Activated CD4-positive, CD25-positive, alpha-beta regulatory T cell (primary cell): ENCODE data around the gene BOK.
"Not testable (repeated sequence)": the region's sequence is repeated elsewhere in the genome, so short reads cannot be mapped to it uniquely, and the experiment has no call there.

Experiments used
- DNase-seq, 4 experiments: peaks; one replicate each; lab custom pipeline; 2025; lab: John Stamatoyannopoulos, UW

Gene BOK

DNA sequence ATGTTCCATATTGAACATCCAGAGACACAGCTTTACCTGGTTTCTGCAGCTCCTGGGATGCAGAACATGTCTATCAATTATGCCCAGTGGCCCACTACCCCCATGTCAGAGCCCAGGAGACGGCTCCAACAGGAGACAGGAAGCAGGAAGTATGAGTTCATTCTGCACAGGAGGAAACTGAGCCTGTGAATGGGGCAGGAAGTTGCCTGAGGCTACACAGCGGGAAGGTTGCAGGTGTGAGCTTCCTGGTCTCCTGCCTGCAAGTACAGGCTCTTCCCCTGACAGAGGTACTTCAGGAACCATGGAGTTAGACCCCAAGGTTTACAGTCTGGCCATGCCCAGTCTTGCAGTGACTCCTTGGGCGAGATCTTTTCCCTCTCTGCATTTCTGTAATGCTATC is 2.8 kb upstream of the BOK start:
- no peak for DNase-seq

DNA sequence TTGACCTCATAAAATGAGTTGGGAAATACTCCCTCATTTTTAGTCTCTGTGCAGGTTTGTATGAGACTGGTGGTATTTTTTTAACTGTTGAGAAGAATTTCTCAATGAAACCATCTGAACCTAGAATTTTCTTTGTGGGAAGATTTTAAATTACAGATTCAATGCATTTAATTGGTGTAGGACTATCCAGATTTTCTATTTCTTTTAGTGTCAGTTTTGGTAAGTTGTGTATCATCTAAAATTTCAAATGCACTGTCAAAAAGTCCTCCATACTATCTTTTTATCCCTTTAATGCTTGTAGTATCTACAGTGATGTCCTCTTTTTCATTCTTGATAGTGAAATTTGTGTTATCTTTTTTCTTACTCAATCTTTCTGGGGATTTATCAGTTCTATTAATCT is 1.8 kb upstream of the BOK start:
- DNase-seq: no peak

DNA sequence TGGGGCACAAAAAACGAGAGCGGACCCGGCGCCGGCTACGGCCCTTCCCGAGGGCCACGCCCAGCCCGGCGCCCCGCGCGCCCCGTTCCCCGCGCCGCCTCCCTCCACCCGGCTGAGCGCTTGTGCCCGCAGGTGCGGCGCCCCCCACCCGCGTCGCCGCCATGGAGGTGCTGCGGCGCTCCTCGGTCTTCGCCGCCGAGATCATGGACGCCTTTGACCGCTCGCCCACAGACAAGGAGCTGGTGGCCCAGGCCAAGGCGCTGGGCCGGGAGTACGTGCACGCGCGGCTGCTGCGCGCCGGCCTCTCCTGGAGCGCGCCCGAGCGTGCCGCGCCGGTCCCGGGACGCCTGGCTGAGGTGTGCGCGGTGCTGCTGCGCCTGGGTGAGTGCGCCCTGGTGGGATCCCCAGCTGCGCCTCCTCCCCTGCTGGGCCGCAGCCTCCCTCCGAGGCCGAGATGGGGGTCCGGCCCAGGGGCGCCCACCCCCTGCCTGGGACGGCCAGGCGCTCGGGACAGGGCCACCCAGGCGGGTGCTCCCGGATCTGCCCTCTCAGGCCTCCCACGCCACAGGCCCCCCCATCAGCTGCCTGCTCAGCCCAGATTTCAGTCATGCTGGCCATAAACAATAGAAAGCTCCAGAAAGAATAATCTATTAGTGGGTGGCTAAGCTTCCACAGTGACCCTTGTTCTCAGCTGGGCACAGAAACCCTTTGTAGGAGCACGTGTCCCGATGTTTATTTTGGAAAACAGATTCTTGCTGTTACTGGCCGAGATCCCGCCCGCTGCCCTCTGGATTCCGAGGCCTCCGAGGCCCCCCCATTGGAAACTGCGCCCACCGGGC is 997 bp downstream of the BOK start:
- DNase-seq: no peak

DNA sequence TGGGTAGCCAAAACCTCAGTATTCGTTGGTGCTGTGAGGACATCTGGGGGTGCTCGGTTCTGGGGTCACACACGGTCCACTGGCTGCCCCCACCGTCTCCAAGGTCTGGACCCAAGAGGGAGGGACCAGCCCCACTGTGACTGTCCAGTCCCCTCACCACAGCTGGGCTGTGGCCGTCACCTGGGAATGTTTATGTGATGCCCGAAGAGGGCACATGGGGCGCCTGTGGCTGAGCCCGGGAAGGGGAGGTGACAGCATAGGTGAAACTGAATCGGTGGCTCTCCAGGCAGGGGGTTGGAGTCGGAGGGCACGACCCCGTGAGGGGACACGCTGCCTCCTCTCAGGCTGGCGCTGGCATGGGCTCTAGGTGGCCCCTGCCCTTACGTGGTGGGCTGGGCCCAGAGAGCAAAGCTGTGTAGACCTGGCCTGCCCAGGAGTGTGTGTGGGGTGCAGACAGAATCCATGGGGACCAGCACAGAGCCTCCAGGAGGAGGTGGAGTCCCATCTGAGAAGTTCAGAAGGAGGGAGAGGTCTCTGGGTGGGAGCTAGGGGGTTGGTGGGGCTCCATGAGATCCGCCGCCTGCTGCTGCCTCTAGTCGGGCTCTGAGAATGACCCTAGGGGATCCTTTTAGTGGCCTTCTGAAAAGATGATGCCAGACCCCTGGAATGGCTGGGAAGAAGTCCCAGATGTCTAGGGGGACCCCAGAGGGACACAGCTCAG is 1.8 kb downstream of the BOK start:
- DNase-seq: no peak

DNA sequence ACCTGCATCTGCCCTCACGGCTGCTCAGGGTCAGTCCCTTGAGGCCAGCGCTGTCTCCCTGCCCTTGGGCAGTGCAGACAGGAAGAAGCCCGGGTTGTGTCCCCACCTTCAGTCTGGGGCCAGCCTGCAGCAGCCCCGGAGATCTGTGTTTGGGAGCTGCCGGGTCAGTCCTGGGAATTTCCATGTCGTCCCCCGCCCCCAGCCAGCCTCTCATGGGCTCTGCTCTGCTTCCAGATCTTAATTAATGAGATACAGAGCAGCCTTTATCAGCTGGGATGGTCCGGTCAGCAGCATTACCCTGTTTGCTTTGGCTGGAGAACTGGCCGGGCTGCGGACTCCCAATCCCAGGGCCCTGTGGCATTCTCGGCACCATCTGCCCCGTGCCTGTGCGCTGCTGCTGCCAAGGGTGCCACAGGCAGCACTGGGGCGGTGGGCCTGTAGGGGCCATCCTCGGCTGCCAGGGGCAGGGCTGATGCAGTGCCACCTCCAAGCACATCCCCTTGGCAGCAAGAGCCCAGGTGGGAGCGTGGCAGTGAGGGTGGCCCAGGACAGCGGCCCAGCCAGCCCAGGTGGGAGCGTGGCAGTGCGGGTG is 2.4 kb downstream of the BOK start:
- no peak for DNase-seq

DNA sequence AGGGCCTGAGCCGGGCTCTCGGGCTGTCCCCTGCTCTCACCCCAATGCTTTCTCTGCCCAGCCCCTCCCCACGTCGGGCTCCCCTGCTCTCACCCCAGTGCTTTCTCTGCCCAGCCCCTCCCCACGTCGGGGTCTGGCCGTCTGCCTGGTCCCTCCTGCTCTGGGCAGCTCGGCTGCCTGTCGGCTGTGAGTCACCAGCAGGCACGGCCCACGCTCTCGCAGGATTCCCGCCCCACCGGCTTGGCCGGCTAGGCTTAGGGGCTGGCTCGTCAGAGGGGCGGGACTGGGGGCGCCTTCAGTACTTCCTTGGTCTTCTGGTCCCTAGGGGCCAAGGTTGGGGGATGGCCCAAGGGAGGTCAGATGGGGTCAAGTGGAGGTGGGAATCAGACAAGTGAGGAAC is 3.3 kb downstream of the BOK start:
- no peak for DNase-seq

DNA sequence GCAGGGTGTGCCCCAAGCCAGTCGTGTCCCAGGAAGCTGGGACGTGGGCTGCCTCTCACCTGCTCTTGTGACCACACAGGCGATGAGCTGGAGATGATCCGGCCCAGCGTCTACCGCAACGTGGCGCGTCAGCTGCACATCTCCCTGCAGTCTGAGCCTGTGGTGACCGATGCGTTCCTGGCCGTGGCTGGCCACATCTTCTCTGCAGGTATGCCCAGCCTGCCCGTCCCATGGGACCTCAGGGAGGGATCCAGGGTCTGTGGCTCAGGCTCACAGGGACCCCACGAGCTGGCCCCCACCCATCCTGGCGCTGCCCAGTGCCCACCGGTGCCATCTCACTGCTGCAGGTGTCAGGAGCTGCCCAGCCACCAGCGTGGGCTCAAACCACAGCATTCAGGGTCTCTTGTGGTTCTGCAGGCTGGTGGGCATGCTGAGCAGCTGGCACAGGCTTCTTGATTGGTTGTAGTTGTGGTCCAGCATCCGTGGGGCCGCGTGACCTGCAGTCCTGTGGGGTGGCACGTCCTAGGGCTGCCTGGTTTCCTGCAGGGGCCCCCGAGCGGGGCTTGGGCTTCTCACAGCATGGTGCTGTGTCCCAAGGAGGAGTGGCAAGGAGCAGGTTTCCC is 3.8 kb downstream of the BOK start:
- no peak for DNase-seq

DNA sequence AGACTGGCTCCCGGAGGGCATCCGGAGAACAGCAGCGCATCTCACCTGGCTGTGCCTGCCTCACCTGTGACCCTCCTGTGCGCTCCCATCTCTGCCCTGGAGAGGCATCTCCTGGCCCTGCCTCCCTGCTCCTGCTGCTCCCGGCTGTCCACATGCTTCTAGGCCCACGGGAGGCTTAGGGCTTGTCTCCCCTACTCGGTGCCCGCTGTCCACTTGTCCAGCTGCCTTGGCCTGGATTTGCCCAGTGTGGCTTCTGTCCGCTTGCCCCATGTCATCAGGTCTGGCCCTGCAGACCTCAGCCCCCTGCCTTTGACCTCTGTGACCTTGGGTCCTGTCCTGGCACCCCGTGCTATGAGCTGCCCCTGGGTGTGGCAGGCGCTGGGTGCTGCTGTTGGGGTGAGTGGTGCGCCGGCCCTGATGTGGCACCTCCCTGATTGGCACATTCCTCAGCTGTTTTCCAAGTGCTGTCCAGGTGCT is 4.5 kb downstream of the BOK start:
- no peak for DNase-seq

DNA sequence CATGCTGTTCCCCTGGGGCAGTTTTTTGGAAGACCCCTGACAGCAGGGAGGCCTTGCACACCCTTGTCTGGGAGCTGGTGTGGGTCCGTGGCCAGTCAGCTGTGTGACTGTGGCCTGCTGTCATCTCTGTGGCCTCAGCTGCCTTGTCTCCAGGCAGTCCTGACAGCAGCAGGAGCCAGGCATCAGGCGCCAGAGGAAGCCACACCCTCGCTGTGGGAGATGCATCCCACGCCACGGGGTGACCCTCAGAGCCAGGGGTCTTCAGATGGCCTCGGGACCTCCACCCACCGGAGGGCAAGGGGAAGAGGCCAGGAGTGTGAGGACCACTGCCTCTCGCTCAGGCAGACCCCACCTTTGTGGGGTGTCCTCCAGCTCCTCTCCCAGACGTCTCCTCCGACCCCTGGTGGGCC is 5.0 kb downstream of the BOK start:
- no peak for DNase-seq

DNA sequence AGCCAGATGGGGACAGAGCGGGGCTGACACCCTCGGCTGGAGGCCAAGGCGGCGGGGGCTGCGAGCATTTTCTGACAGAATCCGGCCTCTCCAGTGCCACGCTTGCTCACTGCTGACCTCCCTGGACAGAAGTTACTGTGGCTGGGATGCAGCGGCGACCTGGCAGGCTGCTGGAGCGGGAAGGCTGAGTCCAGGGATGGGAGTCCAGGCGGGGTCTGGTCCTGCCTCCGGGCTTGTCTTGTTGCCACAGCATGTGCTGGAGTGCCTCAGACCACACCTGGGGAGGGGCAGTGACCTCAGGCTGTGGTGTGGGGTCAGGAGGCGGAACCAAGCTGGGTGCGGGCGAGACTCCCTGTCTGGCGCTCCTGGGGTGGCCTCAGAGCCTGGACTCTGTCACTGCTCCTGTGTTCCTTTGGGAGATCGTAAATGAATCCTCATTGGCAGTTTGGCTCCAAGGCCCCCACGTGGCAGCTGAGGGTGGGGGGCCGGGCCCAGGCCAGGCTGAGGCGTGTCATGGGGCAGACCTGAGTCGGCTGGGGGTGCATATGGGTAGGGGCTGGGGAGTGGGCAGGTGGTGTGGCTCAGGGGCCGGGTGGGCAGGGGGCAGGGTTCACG is 5.5 kb downstream of the BOK start:
- DNase-seq: no peak

DNA sequence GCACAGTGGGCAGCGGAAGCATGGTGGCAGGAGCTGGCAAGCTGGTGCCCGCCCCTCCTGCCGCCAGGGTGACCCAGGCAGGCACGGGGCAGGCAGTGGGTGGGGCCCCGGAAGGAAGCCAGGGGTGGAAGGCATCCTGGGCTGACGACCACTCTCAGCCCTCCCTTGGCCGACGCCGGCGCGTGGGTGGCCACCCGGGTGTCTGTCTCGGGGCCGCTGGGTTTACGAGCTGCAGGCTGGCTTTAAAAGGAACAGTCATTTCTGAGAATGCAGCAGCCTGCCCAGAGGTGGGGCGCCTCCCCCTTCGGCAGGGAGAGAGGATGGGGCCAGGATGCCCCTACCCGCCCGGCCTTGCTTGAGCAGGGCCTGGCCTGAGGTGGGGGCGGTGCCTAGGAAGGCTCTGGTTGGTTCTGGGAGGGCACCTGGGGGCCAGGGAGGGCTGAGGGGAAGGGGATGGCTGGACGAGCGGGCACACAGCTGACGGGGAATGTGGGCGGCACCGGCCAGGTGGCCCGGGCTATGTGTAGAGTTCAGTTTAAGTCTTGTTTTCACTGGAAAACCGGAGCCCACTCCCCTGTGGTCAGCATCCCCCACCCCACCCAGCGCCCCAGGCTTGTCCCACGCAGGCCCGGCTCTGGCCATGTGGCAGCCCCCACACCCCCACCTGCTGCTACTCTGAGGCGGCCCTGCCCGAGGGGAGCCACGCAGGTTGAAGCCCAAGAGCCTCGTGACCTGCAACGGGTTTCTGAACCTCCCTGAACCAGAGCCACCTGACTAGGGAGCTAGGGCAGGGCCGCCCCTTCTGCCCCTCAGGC is 6.3 kb downstream of the BOK start:
- no peak for DNase-seq

DNA sequence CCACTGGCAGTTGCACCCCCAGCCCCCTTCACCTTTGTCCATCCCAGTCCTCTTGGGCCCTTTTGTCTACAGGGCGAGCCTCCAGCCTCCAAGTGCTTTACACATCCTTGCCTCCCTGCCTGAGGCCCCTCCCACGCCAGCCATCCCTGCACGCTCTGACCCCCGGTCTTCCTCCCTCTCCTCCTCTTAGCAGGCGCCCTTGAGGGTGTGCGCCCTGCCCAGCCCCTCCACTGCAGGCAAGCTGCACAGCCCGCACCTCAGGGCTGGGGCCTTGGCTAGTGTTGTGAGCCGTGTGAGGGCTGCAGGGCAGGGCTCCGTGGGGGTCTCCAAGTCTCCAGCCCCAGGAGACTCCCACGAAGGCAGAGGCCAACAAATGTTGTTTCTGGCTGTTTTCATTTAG is 6.9 kb downstream of the BOK start:
- no peak for DNase-seq

DNA sequence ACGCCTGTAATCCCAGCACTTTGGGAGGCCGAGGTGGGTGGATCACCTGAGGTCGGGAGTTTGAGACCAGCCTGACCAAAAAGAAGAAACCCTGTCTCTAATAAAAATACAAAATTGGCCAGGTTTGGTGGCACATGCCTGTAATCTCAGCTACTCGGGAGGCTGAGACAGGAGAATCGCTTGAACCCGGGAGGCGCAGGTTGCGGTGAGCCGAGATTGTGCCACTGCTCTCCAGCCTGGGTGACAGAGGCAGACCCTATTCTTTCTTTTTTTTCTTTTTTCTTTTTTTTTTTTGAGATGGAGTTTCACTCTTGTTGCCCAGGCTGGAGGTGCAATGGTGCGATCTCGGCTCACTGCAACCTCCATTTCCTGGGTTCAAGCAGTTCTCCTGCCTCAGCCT is 7.5 kb downstream of the BOK start:
- not testable (repeated sequence) for DNase-seq

DNA sequence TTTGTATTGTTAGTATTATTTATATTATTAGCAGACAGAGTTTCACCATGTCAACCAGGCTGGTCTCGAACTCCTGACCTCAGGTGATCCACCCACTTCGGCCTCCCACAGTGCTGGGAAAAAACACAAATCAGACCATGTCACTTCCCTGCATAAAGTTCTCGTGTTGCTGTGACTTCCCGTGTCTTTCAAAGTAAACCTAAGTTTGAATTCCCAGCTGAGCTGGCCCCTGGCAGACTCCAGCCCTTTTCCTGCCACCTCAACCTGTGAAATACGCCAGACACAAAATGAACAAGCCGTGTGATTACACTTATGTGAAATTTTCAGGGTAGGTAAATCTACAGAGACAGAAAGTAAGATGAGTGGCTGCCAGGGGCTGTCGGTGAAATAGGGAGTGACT is 7.9 kb downstream of the BOK start:
- DNase-seq: no peak

DNA sequence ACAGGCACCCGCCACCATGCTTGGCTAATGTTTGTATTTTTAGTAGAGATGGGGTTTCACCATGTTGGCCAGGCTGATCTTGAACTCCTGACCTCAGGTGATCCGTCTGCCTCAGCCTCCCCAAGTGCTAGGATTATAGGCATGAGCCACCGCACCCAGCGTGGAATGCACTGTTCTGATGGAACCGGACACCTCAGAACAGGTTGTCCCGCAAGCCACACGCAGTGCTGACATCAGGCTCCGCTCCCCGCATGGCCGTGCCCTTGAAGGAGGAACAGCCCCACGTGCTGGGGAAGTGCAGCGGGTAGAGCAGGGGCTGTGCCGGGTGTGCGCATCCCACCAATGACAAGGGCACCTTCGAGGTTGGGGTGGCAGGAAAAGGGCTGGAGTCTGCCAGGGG is 8.7 kb downstream of the BOK start:
- not testable (repeated sequence) for DNase-seq

DNA sequence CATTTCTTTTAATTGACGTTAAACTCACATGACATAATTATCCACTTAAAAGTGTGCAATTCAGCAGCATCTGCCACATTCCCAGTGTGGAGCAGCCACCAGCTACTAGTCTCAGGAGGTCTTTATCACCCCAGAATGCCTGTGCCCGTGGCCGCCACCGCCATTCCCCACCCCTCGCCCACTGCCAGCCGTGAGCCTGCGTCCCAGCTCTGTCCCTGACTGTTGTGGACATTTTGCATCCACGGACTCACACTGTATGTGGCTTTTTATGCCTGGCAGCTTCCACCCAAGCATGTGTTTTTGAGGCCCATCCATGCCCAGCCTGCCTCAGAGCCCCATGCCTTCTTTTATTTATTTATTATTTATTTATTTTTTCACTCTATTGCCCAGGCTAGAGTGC is 9.2 kb downstream of the BOK start:
- DNase-seq: no peak

DNA sequence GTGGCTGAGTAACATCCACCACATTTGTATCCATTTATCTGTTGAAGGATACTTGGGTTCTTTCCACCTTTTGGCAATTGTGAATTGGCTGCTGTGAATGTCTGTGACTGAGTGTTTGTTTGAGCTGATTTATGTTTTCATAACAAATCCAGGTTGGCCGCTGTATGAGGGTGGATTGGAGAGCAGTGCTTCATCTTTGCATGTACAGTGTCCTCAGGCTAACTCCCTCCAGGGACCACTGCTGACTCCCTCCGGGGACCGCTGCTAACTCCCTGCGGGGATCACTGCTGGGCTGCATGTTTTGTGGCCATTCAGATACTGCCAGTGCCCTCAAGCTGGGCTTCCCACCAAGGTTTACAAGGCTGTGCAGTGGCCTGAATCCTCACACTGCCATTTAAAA is 10.2 kb downstream of the BOK start:
- DNase-seq: no peak

DNA sequence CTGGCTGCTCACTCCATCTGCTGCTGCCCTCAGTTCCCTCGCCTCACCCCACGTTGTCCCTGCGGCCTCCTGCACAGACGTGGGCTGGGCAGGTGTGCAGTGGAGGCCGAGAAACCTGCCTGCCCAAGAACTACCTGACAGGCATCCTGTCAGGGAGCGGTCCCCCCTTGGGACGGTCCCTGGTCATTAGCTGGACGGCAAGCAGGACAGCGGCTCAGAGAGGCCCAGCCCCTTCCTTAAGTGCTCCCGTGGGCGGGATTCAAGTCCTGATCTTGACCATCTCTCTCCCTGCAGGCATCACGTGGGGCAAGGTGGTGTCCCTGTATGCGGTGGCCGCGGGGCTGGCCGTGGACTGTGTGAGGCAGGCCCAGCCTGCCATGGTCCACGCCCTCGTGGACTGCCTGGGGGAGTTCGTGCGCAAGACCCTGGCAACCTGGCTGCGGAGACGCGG is 11.3 kb downstream of the BOK start:
- DNase-seq: no peak

DNA sequence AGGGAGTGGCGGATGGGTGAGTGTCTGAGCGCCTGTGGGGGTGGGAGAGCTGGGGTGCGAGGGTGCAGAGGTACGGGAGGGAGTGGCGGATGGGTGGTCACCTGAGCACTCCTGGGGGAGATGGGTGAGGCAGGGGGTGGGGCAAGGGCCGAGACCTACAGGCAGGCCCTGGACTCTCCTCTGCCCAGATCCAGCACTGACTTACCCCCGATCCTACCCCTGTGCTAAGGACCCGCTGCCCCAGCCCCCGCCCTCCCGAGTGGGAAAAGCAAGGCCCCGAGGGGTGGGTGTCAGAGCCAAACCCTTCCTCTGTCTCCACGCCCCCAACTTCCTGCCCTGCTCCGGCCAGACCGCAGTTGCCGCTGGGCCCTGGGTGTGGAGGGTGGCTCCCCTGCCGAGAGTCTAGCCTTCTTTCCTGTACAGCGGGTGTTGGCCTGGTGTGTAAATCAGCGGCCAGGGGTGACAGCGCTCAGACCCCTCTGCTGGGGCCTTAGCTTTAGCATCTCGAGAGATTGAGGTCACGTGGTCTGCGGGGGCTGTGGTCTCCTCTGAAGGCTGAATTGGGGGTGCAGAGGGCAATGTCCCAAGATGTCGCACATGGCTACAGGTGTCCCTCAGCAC is 12.5 kb downstream of the BOK start:
- DNase-seq: no peak

DNA sequence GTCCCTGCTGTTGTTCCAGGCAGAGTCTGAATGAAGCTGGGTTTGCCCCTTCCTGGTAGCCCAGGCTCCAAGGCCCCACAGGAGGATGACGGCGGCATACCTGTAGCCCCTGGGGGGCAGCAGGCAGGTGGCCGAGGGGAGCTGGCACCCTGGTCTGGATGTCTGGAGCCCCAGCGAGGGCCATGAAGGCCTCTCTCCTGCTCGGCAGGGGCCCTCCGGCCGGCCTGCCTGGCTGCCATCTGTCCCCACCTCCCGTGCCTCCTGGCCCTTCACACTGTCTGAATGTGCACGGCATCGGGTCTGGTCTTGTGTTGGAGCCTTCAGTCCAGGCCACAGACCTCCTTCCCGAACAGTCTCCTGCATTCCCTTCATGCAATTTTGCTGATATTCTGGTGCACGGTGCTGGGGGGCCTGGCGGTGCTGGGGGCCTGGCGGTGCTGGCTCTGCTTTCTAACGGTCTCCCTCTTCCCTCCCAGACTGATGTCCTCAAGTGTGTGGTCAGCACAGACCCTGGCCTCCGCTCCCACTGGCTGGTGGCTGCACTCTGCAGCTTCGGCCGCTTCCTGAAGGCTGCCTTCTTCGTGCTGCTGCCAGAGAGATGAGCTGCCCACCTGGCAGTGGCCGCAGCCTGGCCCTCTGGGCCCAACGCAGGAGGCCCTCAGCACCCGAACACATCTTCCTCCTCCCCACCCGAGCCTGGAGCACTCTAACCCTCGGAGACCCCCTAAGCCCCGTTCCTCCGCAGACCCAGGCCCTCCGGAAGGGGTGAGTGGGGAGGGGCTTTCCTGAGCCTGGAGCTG is 13.5 kb downstream of the BOK start:
- DNase-seq: no peak
